ENCODE data around the gene LRP1. TPM values are rescaled to one million over a fixed set of nuclear protein-coding genes. Genes with fewer than 3 reads are reported as not detected.

The LRP1 gene
- total and polyA plus RNA-seq, 2 of the 4 experiments (the other 2 are of a cell fraction): 73.1 to 142 TPM

GRCh38 chr12:57185906-57186508 lies 57.7 kb downstream of the LRP1 start:
- no peaks in the 10 kb centered on the region for H3K4me1 ChIP-seq (ENCODE audit: control insufficient read depth, insufficient read depth, low read length)
- H3K14ac ChIP-seq (replicated peaks; ENCODE audit: low read depth, low read length): no peak overlapping the region
- H4K8ac ChIP-seq (ENCODE audit: low read depth in 2 of 2, low read length in 2 of 2): no peak overlapping the region
- CTCF ChIA-PET: no interaction called here
- in situ Hi-C loops (cut with MboI; ENCODE audit: low sequenced_read_pairs) (no loop called here), intact Hi-C loops (cut with micrococcal nuclease) (no loop called here), dilution Hi-C loops (cut with HindIII; ENCODE audit: low sequenced_read_pairs, unreplicated experiment) (no loop called here)
- no peak overlapping the region for H2AFZ ChIP-seq (replicated peaks; ENCODE audit: low read length, poor library complexity)
- H2AK9ac ChIP-seq (replicated peaks; ENCODE audit: low read depth, low read length, poor library complexity): no peak overlapping the region
- no peak overlapping the region for H2BK15ac ChIP-seq (ENCODE audit: low read depth, low read length)
- no peaks in the 10 kb centered on the region for H3K9me3 ChIP-seq (ENCODE audit: control insufficient read depth, insufficient read depth, low read length)
- H3K27me3 ChIP-seq (ENCODE audit: control insufficient read depth, insufficient read depth, low read length): no peaks in the 10 kb centered on the region
- H3K9ac ChIP-seq (ENCODE audit: low read depth, low read length): no peak overlapping the region
- ATAC-seq (ENCODE audit: low read depth) (no peak), DNase-seq (no peak)
- no peak overlapping the region for H4K5ac ChIP-seq (ENCODE audit: low read depth, low read length)
- no peak overlapping the region for H3K23ac ChIP-seq (ENCODE audit: low read depth, low read length)
- no peak overlapping the region for H3K27ac ChIP-seq (ENCODE audit: insufficient read depth, low read length)
- H2AK5ac ChIP-seq (ENCODE audit: low read depth, low read length): no peak overlapping the region
- no peak overlapping the region for H3K56ac ChIP-seq (ENCODE audit: extremely low read depth, insufficient read depth, low read length)
- H3K18ac ChIP-seq (ENCODE audit: low read depth, low read length): no peak overlapping the region
- no peak overlapping the region for H3K4me2 ChIP-seq (ENCODE audit: low read depth, low read length)
- H2BK20ac ChIP-seq (ENCODE audit: low read depth, low read length): no peak overlapping the region
- H3K79me1 ChIP-seq (ENCODE audit: low read depth in 1 of 2, low read length in 2 of 2): peaks cover 5 to 38% of the 10 kb centered on the region in 2 experiments; a peak in 3 of 4 replicates
- H4K91ac ChIP-seq (ENCODE audit: insufficient read depth, low read depth, low read length): no peak overlapping the region
- no peak overlapping the region for H3K4ac ChIP-seq (ENCODE audit: low read depth, low read length)
- POLR2A ChIA-PET (ENCODE audit: unreplicated experiment): interaction anchor here (0.9 kb wide), 1 partner anchor 90 kb away, joined by 4 read pairs; no protein-coding TSS in a partner anchor
- no peak overlapping the region for H3K4me3 ChIP-seq (ENCODE audit: insufficient read depth, low read depth, low read length)
- H2BK5ac ChIP-seq (ENCODE audit: low read depth, low read length, poor library complexity, severe bottlenecking): no peak overlapping the region
- peaks cover 38% of the 10 kb centered on the region for H4K20me1 ChIP-seq (ENCODE audit: insufficient read depth, low read length)
- BruUV-seq (replicated peaks): no TSS peak
- WGBS, 2 experiments (ENCODE audit: extremely low coverage in 2 of 2, insufficient read length in 1 of 2): 93% methylated on average over 7 of the region's 12 CpGs; no CpG with 5 or more reads in 1 of the 2 experiments
- peaks cover 93% of the 10 kb centered on the region for H3K36me3 ChIP-seq (ENCODE audit: control insufficient read depth, insufficient read depth, low read length)
- TF ChIP-seq NFE2L2 (IDR thresholded peaks at IDR 0.05; ENCODE audit: low read depth, low read length) (no peak), MAFK (IDR thresholded peaks at IDR 0.05; ENCODE audit: low read depth, low read length) (no peak), SMC3 (IDR thresholded peaks at IDR 0.05; ENCODE audit: low read depth, low read length) (no peak), USF2 (IDR thresholded peaks at IDR 0.05; ENCODE audit: low read depth, low read length) (no peak), CHD1 (IDR thresholded peaks at IDR 0.05; ENCODE audit: low read depth, low read length) (no peak), FOS (IDR thresholded peaks at IDR 0.05; ENCODE audit: low read depth, low read length) (no peak), MAZ (IDR thresholded peaks at IDR 0.05; ENCODE audit: borderline replicate concordance, low read depth, low read length) (no peak), RCOR1 (IDR thresholded peaks at IDR 0.05; ENCODE audit: insufficient replicate concordance, low read length) (no peak), POLR2A (IDR thresholded peaks at IDR 0.05; ENCODE audit: low read depth, low read length) (no peak), ELK1 (IDR thresholded peaks at IDR 0.05; ENCODE audit: borderline replicate concordance, low read depth, low read length) (no peak), CEBPB (IDR thresholded peaks at IDR 0.05; ENCODE audit: low read depth, low read length) (no peak), BHLHE40 (IDR thresholded peaks at IDR 0.05; ENCODE audit: low read depth, low read length) (no peak), RFX5 (IDR thresholded peaks at IDR 0.05; ENCODE audit: low read depth, low read length) (no peak), MXI1 (IDR thresholded peaks at IDR 0.05; ENCODE audit: borderline replicate concordance, low read depth, low read length) (no peak), RAD21 (IDR thresholded peaks at IDR 0.05; ENCODE audit: low read length) (no peak)
- TF ChIP-seq, protein P1, sequence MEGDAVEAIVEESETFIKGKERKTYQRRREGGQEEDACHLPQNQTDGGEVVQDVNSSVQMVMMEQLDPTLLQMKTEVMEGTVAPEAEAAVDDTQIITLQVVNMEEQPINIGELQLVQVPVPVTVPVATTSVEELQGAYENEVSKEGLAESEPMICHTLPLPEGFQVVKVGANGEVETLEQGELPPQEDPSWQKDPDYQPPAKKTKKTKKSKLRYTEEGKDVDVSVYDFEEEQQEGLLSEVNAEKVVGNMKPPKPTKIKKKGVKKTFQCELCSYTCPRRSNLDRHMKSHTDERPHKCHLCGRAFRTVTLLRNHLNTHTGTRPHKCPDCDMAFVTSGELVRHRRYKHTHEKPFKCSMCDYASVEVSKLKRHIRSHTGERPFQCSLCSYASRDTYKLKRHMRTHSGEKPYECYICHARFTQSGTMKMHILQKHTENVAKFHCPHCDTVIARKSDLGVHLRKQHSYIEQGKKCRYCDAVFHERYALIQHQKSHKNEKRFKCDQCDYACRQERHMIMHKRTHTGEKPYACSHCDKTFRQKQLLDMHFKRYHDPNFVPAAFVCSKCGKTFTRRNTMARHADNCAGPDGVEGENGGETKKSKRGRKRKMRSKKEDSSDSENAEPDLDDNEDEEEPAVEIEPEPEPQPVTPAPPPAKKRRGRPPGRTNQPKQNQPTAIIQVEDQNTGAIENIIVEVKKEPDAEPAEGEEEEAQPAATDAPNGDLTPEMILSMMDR (conservative IDR thresholded peaks at IDR 0.05; ENCODE audit: low read depth, low read length): no peak
- no peak overlapping the region for H2BK120ac ChIP-seq (ENCODE audit: low read depth, low read length)
- no peaks in the 10 kb centered on the region for H3K9me1 ChIP-seq (ENCODE audit: insufficient read depth, low read length)

All from IMR-90 (cell line).